ENCODE measurements around the gene CTNND2.

DNA sequence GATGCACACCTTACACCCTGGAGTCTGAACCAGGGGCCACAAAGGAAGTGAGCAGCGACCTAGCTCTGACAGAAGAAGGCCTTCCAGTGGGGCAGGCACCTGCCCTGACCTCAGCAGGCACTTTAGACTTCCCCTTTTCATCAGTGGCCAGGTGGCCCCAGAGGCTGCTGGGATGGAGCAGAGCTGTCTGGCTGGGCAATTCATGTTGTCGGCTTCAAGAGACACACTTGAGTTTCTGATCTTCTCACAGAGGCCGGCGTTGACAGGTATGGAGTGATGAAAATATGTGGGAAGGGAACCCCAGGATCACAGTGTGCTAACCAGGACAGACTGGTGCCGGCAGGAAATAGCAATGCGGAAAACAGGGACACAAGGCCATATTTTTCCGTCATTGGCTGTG is 375.5 kb downstream of the CTNND2 start:
- no peak for TF ChIP-seq POLR2A (IDR thresholded peaks at IDR 0.05)
- TF ChIP-seq, protein P1, sequence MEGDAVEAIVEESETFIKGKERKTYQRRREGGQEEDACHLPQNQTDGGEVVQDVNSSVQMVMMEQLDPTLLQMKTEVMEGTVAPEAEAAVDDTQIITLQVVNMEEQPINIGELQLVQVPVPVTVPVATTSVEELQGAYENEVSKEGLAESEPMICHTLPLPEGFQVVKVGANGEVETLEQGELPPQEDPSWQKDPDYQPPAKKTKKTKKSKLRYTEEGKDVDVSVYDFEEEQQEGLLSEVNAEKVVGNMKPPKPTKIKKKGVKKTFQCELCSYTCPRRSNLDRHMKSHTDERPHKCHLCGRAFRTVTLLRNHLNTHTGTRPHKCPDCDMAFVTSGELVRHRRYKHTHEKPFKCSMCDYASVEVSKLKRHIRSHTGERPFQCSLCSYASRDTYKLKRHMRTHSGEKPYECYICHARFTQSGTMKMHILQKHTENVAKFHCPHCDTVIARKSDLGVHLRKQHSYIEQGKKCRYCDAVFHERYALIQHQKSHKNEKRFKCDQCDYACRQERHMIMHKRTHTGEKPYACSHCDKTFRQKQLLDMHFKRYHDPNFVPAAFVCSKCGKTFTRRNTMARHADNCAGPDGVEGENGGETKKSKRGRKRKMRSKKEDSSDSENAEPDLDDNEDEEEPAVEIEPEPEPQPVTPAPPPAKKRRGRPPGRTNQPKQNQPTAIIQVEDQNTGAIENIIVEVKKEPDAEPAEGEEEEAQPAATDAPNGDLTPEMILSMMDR (IDR thresholded peaks at IDR 0.05): no peak

All from Peyer's patch (tissue), 4 donors.